Mucosa of descending colon (tissue), 3 donors: ENCODE data around the gene DLG2. TPM values are rescaled to one million over a fixed set of nuclear protein-coding genes. Genes with fewer than 3 reads are reported as not detected.
"Not testable (repeated sequence)": the region's sequence is repeated elsewhere in the genome, so short reads cannot be mapped to it uniquely, and the experiment has no call there.

Experiments used
- ATAC-seq: fragments of 200-7000 bp; cut with Tn5 transposase; one replicate; pipeline ENCODE4 v1.9.1; 2020; ENCODE audit warnings: mild to moderate bottlenecking, moderate library complexity
- DNase-seq, 3 donors: peaks; one replicate each; pipeline ENCODE4 v3.0.0-alpha.2; 2020
- H3K36me3 ChIP-seq: fragments of 200-600 bp; one replicate; pipeline ENCODE4 v1.8.0; 2021; ENCODE audit warnings: low read depth, mild to moderate bottlenecking
- H3K4me1 ChIP-seq: fragments of 200-600 bp; one replicate; pipeline ENCODE4 v1.8.0; 2021; ENCODE audit warnings: low read depth, mild to moderate bottlenecking
- H3K4me3 ChIP-seq: fragments of 200-600 bp; one replicate; pipeline ENCODE4 v1.8.0; 2021; ENCODE audit warnings: mild to moderate bottlenecking
- H3K9me3 ChIP-seq: fragments of 200-600 bp; one replicate; pipeline ENCODE4 v1.8.0; 2021; ENCODE audit warnings: mild to moderate bottlenecking
- intact Hi-C, 2 donors: fragments of 100-400 bp; cut with DNase I in 1 of 2; cut with micrococcal nuclease in 1 of 2; formaldehyde crosslinking; loops; one replicate each; pipeline versions ENCODE4 v1.11.0 to v1.11.1; 2022; cut with DNase I, micrococcal nuclease
- total RNA-seq, 3 donors: library from RNA; stranded (reverse); fragmentation: NEBNext Ultra II Directional in 2 of 3; extraction: Animal tissue kit (Norgen Biotek cat#: 25700) in 2 of 3; gene quantifications; one replicate each; pipeline versions ENCODE4 v1.2.1 to v1.2.4, GENCODE V29; 2021 to 2023
- TF ChIP-seq, protein P1 (sequence below): fragments of 200-600 bp; IDR thresholded peaks from one replicate; pipeline ENCODE4 v1.8.0; 2022; ENCODE audit warnings: antibody characterized with exemption, mild to moderate bottlenecking
- donor health status: DM: no; HTN: no; CAD: no; lungs with moderate emphysema.
- donor health status: DM: no; HTN: no; CAD: no.
- donor health status: DM: no; HTN: yes; CAD: no.

Gene DLG2
- total RNA-seq, 3 donors from 2014 or later: 2.1 to 11.1 (median 2.4) TPM

DNA sequence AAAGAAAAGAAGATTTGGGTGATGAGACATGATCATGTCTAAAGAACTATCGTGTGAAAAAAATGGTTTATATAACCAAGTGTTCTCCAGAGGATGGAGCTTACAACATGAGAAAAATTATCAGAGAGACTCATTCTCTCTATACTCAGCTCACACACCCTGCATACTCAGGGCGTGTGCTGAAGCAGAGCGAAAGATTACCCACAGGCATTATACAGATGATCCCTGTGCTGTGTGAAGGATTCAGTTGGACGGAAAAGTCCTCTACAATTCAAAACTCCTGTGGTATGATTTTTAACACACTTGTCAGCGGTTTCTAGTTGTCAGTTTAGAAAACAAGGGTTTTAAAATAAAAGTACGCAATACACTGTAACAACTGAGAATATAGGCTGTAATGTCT lies 267.3 kb downstream of the DLG2 start:
- no peaks in the 10 kb centered on the region for H3K9me3 ChIP-seq
- DNase-seq (no peak), ATAC-seq (no peak)
- H3K4me1 ChIP-seq: no peaks in the 10 kb centered on the region
- TF ChIP-seq, protein P1, sequence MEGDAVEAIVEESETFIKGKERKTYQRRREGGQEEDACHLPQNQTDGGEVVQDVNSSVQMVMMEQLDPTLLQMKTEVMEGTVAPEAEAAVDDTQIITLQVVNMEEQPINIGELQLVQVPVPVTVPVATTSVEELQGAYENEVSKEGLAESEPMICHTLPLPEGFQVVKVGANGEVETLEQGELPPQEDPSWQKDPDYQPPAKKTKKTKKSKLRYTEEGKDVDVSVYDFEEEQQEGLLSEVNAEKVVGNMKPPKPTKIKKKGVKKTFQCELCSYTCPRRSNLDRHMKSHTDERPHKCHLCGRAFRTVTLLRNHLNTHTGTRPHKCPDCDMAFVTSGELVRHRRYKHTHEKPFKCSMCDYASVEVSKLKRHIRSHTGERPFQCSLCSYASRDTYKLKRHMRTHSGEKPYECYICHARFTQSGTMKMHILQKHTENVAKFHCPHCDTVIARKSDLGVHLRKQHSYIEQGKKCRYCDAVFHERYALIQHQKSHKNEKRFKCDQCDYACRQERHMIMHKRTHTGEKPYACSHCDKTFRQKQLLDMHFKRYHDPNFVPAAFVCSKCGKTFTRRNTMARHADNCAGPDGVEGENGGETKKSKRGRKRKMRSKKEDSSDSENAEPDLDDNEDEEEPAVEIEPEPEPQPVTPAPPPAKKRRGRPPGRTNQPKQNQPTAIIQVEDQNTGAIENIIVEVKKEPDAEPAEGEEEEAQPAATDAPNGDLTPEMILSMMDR: no peak
- no peaks in the 10 kb centered on the region for H3K36me3 ChIP-seq
- intact Hi-C loops: no loop called here
- H3K4me3 ChIP-seq: no peak overlapping the region

DNA sequence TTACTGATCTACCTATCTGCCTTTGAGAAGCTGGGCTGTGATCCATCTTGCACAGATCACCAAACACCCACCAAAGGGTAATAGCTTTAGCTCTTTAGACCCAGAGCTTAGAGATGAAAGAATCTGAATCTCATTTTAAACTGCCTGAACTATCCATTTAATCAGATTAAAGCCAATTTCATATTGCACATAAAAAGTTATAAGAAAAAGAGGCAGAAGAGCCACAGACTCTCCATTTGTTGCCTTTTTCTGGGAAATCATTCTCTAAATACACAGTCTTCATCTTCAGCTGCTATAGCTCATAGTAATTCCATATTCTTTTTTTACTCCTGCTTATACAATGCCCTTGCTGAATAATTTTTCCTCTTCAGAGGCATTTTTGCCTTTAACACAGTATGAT lies 271.2 kb downstream of the DLG2 start:
- Histone ChIP-seq H3K4me1 (no peaks in the 10 kb centered on the region), H3K4me3 (no peak overlapping the region), H3K9me3 (no peaks in the 10 kb centered on the region), H3K36me3 (no peaks in the 10 kb centered on the region)
- ATAC-seq (no peak), DNase-seq (no peak)
- TF ChIP-seq, protein P1: no peak
- intact Hi-C loops: no loop called here

DNA sequence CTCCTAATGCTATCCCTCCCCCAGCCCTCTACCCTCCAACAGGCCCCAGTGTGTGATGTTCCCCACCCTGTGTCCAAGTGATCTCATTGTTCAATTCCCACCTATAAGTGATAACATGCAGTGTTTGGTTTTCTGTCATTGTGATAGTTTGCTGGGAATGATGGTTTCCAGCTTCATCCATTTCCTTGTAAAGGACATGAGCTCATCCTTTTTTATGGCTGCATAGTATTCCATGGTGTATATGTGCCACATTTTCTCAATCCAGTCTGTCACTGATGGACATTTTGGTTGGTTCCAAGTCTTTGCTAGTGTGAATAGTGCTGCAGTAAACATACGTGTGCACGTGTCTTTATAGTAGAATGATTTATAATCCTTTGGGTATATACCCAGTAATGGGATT lies 277.6 kb downstream of the DLG2 start:
- ATAC-seq, H3K4me1 ChIP-seq, H3K9me3 ChIP-seq, intact Hi-C loops, H3K36me3 ChIP-seq, H3K4me3 ChIP-seq, DNase-seq: not testable (repeated sequence)

DNA sequence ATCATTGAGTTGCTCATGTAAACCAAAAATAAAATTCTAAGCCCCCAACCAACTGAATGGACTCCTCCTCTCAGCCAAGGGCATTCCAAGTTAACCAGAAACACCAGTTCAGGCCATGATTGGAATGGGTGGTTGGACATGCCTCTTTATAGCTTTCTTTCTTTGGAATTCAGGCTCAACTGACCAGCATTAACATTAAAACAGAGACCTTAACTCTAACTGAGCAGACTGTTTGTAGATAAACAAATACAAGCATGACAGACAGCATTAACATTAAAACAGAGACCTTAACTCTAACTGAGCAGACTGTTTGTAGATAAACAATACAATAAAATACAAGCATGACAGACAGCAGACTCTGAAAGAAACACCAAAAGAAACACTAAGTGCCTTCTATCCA lies 278.2 kb downstream of the DLG2 start:
- intact Hi-C loops: no loop called here
- H3K36me3 ChIP-seq: no peaks in the 10 kb centered on the region
- no peaks in the 10 kb centered on the region for H3K9me3 ChIP-seq
- H3K4me3 ChIP-seq: no peak overlapping the region
- TF ChIP-seq, protein P1: no peak
- no peak for DNase-seq
- H3K4me1 ChIP-seq: no peaks in the 10 kb centered on the region
- no peak for ATAC-seq

DNA sequence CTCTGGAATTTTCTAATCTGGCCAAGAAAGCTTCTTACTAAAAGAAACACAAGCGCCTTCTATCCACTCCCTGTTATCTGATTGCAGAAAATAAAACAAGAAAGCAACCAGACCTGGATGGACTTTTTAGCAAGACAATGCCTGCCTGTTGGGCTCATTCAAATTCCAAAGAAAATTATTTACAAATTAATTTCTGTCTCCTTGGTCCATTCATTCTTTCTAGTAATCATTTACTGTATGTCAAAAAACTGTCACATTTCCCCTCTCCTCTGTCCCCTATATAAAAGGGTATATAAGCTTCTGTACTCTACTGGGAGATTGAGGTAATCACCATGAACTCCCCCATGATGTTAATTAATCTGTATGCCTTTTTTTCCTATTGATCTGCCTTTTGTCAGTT lies 279.9 kb downstream of the DLG2 start:
- no peaks in the 10 kb centered on the region for H3K4me1 ChIP-seq
- DNase-seq (no peak), ATAC-seq (no peak)
- TF ChIP-seq, protein P1: no peak
- no peaks in the 10 kb centered on the region for H3K36me3 ChIP-seq
- H3K4me3 ChIP-seq: no peak overlapping the region
- intact Hi-C loops: no loop called here
- no peaks in the 10 kb centered on the region for H3K9me3 ChIP-seq

DNA sequence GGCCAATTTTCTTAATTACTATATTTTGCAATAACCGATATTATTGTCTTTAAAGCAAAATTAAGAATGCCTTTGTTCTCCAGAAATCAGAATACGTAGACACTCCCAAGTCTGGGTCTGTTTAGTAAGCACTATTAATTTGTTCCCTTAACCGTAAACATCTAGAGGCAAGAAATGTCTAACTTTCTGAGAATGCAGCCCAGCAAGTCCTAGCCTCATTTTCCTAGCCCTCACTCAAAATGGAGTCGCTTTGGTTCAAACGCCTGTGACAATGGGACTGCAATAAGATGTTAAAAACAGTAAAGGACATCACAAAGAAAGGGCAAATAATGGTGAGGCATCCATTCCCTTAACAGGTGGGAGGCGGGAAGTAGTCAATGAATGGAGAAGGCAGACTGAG lies 280.7 kb downstream of the DLG2 start:
- intact Hi-C loops: no loop called here

DNA sequence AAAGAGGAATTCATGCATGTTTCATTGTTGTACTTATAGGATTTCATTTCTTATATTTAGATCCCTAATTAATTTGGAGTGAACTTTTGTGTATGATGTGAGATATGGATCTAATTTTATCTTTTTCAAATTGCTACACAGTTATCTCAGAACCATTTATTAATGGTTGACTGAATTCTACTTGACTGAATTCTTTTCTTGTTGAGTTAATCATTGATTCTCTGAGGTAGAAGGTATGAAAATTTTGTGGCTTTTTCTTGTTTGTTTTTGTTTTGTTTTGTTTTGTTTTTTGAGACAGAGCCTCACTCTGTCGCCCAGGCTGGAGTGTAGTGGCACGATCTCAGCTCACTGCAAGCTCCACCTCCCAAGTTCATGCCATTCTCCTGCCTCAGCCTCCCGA lies 286.3 kb downstream of the DLG2 start:
- H3K4me1 ChIP-seq, DNase-seq, H3K9me3 ChIP-seq, ATAC-seq, H3K36me3 ChIP-seq, H3K4me3 ChIP-seq, intact Hi-C loops: not testable (repeated sequence)

More for the DNA sequence above, 280.7 kb downstream of the DLG2 start:
- Histone ChIP-seq H3K36me3 (no peaks in the 10 kb centered on the region), H3K4me3 (no peak overlapping the region), H3K9me3 (peaks cover 2% of the 10 kb centered on the region), H3K4me1 (no peaks in the 10 kb centered on the region)
- DNase-seq (no peak), ATAC-seq (no peak)
- TF ChIP-seq, protein P1: no peak
